ENCODE measurements around the gene FABP3.
A peak's percentile ranks its signal among the peaks of the same experiment; 100 is the strongest.

The FABP3 gene

DNA sequence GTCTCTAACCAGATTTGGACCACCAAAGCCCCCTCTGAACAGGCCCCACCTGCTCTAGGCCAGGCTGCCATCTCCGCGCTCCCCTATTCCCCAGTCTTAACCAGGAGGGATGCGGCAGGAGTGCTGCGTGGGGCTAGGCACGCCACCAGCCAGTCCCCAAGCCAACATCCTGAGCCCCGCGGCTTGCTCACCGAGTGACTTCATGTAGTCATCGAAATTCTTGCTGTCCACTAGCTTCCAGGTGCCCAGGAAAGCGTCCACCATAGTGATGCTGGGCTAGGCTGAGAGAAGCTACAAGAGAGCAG lies 173 bp downstream of the FABP3 start:
- TF ChIP-seq POLR2A (IDR thresholded peaks at IDR 0.05; ENCODE audit: low read length), result no peak
- TF ChIP-seq GATA1 (IDR thresholded peaks at IDR 0.05; ENCODE audit: low read depth, low read length), result no peak
- no peak for DNase-seq

DNA sequence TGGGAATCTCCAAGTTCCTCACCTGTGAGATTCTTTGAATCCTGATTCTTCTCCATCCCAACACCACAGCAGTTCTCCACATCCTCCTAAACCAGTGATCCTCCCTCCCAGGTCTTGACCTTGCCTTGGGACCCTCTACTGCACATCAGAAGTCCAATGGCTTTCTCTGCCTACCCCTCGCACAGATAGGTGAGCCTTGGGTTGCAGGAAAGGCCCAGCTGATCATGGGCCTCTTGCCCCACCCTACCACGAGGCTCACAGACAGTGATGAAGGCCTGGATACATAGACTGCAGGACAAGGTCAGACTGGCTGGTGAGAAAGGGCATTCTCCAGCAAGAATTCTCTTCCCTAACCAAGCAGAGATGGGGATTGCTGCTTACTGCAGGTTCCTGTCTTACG lies 825 bp downstream of the FABP3 start:
- no peak for DNase-seq
- TF ChIP-seq GATA1 (IDR thresholded peaks at IDR 0.05; ENCODE audit: low read depth, low read length), result no peak
- no peak for TF ChIP-seq POLR2A (IDR thresholded peaks at IDR 0.05; ENCODE audit: low read length)

DNA sequence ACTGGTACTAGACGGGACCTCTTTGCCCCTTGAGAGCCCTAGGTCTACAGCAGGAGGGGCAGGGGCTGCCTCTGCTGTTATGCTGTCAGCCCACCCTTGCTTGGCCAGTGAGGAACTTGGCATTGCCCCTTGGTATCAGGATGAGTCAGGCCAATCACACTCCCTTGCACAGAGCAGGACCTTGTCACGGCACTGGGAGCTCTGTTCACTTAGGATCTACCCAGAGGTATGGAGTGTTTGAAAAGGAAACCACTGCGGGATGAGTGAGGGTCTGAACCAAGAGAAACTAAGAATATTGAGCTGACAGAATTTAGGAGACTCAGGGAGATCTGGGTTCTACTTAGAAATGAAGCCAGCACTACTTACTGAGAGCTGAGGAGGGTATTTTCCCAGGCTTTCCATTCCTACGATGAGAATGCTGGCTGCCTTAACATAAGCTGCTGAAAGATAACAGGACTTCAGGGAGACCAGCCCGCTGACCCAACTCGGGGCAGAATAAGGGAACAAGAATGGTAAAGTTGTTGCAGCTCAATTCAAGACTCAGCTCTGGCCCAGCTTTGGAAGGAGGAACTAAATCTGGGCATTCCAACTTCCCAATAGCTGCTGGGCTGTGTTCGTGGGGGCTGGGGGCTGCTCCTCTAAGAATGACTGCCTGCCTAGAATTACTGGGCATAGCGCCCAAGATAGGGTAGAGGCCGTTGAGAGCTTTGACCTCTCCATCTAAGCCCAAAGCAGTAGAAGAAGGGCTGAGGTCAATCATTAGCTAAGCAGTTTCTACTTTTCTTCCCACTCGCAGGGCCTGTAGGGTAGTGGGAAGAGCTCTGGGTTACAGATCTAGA lies 1.5 kb downstream of the FABP3 start:
- TF ChIP-seq POLR2A (IDR thresholded peaks at IDR 0.05; ENCODE audit: low read length) (no peak), GATA1 (IDR thresholded peaks at IDR 0.05; ENCODE audit: low read depth, low read length) (no peak)
- DNase-seq, result no peak

DNA sequence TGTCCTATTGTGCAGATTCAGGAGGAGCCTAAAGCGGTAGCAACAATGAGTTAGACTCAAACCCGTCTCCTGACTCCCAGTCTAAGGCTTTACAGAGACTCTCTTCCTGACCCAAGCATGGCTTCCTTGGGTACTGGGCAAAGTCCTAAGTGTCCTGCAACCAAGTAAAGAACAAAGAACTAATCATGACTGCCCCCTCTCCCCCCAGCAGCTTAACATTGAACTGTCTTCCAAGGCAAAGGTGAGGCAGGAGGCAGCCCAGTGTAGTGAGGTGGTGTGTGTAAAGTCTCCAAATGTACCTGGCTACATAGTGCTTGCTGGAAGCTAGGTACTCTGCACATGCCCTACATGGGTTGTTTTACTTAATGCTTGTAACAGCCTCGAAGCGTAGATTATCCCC lies 2.3 kb downstream of the FABP3 start:
- DNase-seq, result no peak
- no peak for TF ChIP-seq GATA1 (IDR thresholded peaks at IDR 0.05; ENCODE audit: low read depth, low read length)
- no peak for TF ChIP-seq POLR2A (IDR thresholded peaks at IDR 0.05; ENCODE audit: low read length)

DNA sequence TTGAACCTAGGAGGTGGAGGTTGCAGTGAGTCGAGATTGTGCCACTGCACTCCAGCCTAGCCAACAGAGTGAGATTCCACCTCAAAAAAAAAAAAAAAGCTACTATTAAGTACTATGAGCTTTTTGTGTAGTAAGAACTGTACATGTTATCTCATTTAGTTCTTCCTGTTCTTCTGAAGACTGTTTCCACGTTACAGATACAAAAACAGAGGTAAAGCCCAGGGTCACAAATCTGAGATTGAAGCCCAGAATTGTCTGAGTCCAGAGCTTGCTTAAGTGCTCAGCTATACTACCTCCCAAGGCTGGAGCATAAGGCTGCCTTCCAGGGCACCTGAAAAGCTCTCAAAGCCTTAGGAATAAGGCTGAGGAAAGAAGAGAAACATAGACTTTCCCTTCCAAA lies 2.9 kb downstream of the FABP3 start:
- no peak for TF ChIP-seq GATA1 (IDR thresholded peaks at IDR 0.05; ENCODE audit: low read depth, low read length)
- TF ChIP-seq POLR2A (IDR thresholded peaks at IDR 0.05; ENCODE audit: low read length), result no peak
- DNase-seq, result no peak

DNA sequence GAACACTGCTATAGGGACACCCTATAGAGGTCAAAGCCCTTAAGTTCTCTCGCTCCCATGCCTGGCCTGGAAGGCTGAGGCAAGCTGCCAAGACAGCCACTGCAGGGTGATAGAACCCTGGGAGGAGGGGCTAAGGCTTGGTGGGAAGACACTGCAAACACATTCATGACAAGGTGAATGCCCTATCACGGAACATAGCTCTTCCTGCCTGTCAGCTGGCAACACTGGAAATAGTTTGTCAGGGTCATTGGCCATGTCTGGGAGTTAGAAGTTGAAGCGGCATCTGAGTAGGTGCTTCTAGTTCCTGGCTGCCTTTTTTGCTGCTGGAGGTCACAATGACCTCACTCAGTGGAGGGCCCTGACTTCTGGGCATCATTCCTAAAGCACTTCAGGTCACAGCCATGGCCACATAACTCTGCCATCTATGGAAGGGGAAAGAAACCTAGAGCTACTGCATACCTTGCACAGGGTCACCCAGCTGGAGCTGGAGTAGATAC lies 4.2 kb downstream of the FABP3 start:
- DNase-seq, result peak; percentile 77 to 79
- TF ChIP-seq GATA1 (IDR thresholded peaks at IDR 0.05; ENCODE audit: low read depth, low read length) (no peak), POLR2A (IDR thresholded peaks at IDR 0.05; ENCODE audit: low read length) (no peak)

DNA sequence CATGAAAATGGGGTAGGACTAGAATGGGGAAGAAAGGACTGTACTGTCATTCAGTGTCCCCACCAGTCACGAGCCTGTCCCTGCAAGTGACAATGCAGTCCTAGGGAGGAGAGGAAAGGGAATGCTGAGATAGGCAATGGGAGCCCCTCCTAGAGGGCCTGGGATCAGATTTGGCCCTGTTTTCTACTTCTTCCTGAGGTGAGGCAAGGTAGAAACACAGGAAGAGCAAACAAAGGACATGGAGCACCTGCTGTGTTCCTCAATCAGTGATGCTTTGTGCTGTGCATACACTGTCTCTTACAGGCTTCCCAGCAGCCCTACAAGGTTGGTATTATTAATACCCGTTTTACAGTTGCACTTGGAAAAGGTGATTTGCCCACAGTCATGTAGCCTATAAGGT lies 6.1 kb downstream of the FABP3 start:
- no peak for TF ChIP-seq POLR2A (IDR thresholded peaks at IDR 0.05; ENCODE audit: low read length)
- no peak for DNase-seq

DNA sequence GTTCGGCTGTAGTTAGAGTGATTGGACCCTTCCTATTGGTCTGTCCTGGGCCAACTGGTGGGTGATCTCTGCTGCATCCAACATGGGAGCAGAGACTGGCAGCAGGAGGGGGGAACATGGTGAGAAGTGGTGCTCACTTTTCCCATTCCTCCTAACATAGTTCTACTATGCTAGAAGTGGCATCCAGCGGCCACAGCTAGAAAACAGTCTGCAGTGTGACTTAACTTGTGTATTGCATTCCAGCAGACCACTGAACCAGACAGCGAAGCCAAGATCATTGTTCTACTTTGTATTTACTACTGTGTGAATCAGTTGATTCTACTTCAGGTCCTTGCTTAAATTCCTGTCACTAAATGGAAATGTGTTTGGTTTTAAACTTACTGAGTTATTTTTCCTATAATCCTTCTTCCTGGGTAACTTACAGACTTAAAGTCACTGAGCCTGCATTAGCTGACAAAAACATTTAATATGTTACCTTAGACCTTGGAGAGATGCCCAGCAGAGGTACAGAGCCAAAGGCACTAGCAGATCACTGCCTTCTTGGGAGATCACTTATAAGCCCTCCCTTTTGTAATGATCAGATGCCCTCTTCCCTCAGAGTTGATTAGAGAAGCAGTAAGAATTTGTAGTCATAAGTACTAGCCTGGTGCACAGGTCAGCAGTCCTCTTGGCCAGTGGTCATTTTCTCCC lies 8.2 kb downstream of the FABP3 start:
- no peak for TF ChIP-seq POLR2A (IDR thresholded peaks at IDR 0.05; ENCODE audit: low read length)
- no peak for TF ChIP-seq GATA1 (IDR thresholded peaks at IDR 0.05; ENCODE audit: low read depth, low read length)

DNA sequence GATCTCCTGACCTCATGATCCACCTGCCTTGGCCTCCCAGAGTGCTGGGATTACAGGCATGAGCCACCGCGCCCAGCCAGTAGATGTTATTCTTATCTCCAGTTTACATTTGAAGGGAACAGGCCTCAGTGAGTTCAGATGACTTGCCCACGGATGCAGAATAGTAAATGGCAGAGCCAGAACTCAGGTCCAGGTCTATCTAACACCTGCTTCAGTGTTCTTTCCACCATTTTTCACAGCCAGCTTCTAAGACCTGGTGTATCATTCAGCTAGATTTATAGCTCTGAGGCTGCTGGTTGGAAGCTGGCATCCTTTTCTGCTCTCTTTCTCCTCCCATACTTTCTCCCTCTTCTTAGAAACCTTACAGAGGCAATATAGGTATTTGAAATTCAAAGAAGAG lies 10.8 kb downstream of the FABP3 start:
- DNase-seq, result no peak
- TF ChIP-seq POLR2A (IDR thresholded peaks at IDR 0.05; ENCODE audit: low read length) (no peak), GATA1 (IDR thresholded peaks at IDR 0.05; ENCODE audit: low read depth, low read length) (no peak)

More for the DNA sequence above, 8.2 kb downstream of the FABP3 start:
- no peak for DNase-seq

DNA sequence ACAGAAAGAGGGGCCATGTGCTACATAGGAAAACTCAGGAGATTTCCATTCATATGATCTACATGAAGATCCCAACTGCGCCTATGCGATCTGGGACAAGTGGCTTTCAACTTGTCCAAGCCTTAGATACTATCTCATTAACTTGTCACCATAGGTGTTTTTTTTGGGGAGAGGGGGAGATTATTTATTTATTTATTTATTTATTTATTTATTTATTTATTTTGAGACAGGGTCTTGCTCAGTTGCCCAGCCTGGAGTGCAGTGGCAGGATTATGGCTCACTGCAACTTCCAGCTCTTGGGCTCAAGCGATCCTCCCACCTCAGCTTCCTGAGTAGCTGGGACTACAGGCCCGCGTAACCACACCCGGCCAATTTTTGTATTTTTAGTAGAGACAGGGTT lies 11.3 kb downstream of the FABP3 start:
- TF ChIP-seq GATA1 (IDR thresholded peaks at IDR 0.05; ENCODE audit: low read depth, low read length) (no peak), POLR2A (IDR thresholded peaks at IDR 0.05; ENCODE audit: low read length) (no peak)
- DNase-seq, result no peak

DNA sequence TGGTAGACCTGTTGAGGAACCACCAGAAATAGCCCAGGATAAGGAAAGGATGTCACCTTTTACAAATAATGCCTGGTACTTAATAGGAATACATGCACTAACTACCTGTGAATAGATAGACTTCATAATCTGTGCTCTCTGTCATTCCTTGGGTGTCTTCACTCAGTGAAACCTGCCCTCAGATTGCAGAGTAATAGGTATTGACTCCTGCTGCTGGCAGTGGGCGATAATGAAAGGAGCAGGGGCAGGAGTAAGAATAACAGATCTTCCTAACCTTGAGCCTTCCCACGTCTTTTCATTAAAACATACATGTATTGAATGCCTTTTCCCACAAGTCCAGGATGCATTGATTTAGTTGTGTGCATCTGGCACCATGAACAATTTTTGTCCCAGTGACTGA lies 16.4 kb downstream of the FABP3 start:
- no peak for DNase-seq
- TF ChIP-seq GATA1 (IDR thresholded peaks at IDR 0.05; ENCODE audit: low read depth, low read length) (no peak), POLR2A (IDR thresholded peaks at IDR 0.05; ENCODE audit: low read length) (no peak)

DNA sequence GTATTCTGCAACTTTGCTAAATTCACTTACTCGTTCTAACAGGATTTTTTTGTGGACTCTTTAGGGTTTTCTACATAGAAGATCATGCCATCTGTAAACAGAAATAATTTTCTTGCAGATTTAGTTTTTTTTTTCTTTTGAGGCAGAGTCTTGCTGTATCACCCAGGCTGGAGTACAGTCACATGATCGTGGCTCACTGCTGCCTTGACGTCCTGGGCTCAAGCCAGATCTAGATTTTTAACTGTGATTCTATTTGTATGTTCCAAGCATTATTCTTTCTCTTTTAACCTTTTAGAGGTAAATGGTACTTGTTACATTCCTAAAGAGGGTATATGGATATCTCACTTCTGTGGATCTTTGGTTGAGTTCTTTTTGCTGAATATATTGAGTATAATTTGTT lies 18.6 kb downstream of the FABP3 start:
- TF ChIP-seq POLR2A (IDR thresholded peaks at IDR 0.05; ENCODE audit: low read length), result no peak
- no peak for TF ChIP-seq GATA1 (IDR thresholded peaks at IDR 0.05; ENCODE audit: low read depth, low read length)
- peak; percentile 48 to 64 for DNase-seq

DNA sequence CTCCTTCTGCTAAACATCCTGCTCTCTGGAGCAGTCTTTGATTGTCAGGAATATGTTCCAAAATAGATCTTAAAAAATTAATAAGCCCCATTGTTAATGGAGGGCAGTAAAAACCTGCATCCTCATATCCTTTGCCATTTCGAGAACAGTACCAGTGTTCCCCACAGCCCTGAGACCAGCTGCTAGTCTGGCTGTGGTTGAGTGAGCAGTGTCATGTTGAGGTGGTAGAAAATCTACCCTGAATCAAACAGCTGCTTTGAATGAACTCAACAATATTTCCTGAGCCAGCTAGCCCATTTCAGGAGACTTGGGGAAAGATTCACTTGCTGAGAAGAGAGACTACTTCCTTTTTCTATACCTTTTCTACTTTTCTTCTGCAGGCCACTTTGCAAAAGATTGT lies 24.4 kb downstream of the FABP3 start:
- no peak for DNase-seq
- TF ChIP-seq GATA1 (IDR thresholded peaks at IDR 0.05; ENCODE audit: low read depth, low read length) (no peak), POLR2A (IDR thresholded peaks at IDR 0.05; ENCODE audit: low read length) (no peak)

DNA sequence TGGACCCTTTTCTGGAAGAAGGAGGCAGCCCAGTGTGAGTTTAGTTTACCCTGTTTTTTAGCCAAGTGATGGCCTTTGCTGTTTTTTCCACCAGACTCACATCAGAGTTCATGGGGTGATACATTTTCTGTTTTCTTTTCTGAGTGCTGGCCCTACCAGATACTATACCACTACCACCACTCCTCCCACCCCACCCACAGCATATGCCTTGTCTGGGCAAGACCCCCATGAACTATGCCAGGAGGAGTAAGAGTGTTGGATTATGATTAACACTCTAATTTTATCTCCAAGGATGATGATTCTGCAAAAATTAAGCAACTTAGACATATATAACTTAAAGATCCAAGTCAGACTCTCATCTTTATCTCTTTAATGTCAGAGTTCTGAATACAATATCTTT lies 26.1 kb downstream of the FABP3 start:
- TF ChIP-seq POLR2A (IDR thresholded peaks at IDR 0.05; ENCODE audit: low read length) (peak; percentile 73), GATA1 (IDR thresholded peaks at IDR 0.05; ENCODE audit: low read depth, low read length) (no peak)

DNA sequence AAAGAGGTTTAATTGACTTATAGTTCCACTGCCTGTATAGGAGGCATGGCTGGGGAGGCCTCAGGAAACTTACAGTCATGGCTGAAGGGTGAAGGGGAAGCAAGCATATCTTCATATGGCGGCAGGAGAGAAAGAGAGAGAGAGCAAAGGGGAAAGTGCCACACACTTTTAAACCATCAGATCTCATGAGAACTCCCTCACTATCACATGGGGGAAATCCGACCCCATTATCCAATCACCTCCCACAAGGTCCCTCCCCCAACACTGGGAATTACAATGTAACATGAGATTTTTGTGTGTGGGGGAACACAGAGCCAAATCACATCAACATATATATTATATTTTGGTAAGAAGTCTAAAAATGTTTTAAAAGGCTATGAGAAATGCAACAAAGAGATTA lies 27.2 kb downstream of the FABP3 start:
- no peak for TF ChIP-seq POLR2A (IDR thresholded peaks at IDR 0.05; ENCODE audit: low read length)
- no peak for TF ChIP-seq GATA1 (IDR thresholded peaks at IDR 0.05; ENCODE audit: low read depth, low read length)
- DNase-seq, result peak; percentile 31 to 41

More for the DNA sequence above, 26.1 kb downstream of the FABP3 start:
- peak; percentile 79 to 88 for DNase-seq

Data from erythroblast (primary cell).